Measurements from ENCODE around the gene EXOC3. TPM values are rescaled to one million over a fixed set of nuclear protein-coding genes. Genes with fewer than 3 reads are reported as not detected.

EXOC3 gene
- total and polyA plus RNA-seq, 2 of the 8 experiments (the other 6 are each of a cell fraction or from before 2014, with no cell fraction given) = 14.4 to 30.0 TPM

- TF ChIP-seq POLR2AphosphoS5 (IDR thresholded peaks at IDR 0.05; ENCODE audit: low read depth, low read length) = no peak
- TF ChIP-seq TAF1 (IDR thresholded peaks at IDR 0.05; ENCODE audit: low read depth, low read length) = no peak
- no peak for TF ChIP-seq NRF1 (IDR thresholded peaks at IDR 0.05; ENCODE audit: low read depth, low read length)
- no peak for TF ChIP-seq ATF3 (IDR thresholded peaks at IDR 0.05; ENCODE audit: insufficient read depth, low read depth, low read length)
- no peak for TF ChIP-seq NANOG (IDR thresholded peaks at IDR 0.05; ENCODE audit: insufficient read depth, low read depth, low read length, poor library complexity, severe bottlenecking)
- no peak for TF ChIP-seq GTF2F1 (IDR thresholded peaks at IDR 0.05; ENCODE audit: borderline replicate concordance, low read depth, low read length)
- no peak for TF ChIP-seq SP1 (IDR thresholded peaks at IDR 0.05; ENCODE audit: low read depth, low read length)
- no peak for TF ChIP-seq JUND (IDR thresholded peaks at IDR 0.05; ENCODE audit: low read length)
- TF ChIP-seq KDM1A (IDR thresholded peaks at IDR 0.05; ENCODE audit: borderline replicate concordance, low read length) = no peak
- no peak for TF ChIP-seq CREB1 (IDR thresholded peaks at IDR 0.05)
- no peak for TF ChIP-seq SP4 (IDR thresholded peaks at IDR 0.05; ENCODE audit: low read length)
- no peak for TF ChIP-seq EP300 (IDR thresholded peaks at IDR 0.05; ENCODE audit: borderline replicate concordance in 1 of 2, low read depth in 2 of 2, low read length in 2 of 2)
Observed at GRCh38 chr5:465591-466403, 22.8 kb downstream of the EXOC3 start (continued).
